Ecto neural progenitor cell (in vitro differentiated cells): ENCODE measurements around the gene LPP.

Source experiments
- DNase-seq: peaks from one replicate; pipeline ENCODE4 v3.0.0-alpha.2; 2018; ENCODE audit warnings: low spot score

LPP gene

DNA sequence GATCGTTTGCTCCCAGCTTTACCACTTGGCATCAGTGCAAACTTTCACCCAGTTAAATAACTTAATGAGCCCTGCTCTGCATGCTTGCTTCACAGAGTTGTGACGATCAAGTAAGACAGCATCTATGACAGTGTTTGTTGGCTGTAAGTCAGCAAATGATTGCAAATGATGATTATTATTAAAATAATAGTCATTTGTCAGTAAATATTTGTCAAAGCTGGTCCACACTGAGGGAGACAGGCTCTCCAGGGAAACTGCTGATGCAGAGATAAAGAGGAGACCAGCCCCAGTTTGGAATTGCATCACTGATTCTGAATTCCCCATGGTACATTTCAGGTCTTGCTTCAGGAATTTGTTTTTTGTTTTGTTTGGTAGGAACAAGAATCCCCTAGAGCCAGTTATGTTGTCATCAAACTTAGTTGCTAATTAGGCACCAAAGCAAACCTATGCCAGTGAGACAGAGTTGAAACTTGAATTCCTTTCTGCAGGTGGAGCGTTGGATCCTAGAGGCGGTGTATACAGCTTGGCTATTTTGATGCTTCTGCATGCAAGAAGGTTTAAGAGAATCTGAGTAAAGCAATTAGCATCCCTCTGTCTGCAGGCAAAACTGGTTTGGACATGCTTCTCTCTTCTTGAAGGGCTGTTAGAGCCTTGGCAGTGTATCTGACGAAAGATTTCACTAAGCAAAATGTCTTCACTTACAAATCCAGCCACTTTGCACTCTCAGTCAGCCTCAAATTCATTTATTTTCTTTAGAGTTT lies 679.2 kb downstream of the LPP start:
- DNase-seq = no peak

DNA sequence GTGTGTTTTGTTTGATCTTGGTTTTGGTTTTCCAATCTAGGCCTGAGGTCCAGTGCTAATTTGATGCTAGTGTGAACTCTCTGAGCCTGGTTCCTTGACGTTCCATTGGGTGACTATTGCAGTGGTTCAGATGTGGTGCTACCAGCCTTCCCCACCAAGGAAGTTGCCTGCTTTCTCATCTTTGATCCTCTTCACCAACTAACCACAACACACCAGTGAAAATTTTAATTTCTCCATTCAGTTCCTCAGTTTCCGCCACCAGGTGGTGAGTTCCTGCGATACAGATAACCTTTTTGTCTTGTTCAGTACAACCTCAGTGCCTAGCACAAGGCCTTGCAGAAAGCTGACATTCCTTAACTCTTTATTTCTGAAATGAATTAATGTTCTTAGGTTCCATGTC lies 680.4 kb downstream of the LPP start:
- DNase-seq = no peak

DNA sequence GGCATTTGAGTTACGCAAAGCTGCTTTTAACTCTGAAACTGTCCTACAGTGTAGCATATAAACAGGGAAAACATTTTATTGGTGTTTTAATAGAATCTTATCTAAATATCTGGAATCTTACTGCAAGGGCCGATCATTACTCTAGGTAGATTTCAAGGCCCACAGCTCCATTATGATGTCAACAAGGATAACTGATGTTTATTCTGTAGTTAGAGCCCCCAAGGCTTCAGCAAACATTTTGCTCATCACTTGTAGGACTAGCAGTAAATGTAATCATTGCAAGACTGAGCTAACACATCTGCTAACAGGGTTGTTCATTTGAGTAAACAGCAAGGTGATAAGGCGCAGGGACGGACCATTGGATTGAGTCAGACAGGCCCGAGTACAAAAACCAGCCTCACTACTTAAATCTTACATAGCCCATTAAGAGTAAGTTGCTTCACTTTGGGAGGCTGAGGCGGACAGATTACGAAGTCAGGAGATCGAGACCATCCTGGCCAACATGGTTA lies 685.3 kb downstream of the LPP start:
- no peak for DNase-seq

DNA sequence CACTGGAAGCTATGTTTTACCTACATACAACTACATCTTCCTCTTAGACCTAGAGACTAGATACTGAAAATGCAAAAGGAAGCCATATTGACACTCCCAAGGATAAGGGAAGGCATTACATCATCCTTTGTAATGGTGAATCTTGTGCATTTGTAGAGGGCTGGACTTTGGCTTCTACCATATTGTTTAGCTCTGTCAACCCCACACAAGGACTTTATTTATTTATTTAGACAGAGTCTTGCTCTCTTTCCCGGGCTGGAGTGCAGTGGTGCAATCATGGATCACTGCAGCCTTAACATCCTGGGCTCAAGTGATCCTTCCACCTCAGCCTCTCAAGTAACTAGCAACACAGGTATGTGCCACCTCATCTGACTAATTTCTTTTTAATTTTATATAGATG lies 686.3 kb downstream of the LPP start:
- DNase-seq = no peak

DNA sequence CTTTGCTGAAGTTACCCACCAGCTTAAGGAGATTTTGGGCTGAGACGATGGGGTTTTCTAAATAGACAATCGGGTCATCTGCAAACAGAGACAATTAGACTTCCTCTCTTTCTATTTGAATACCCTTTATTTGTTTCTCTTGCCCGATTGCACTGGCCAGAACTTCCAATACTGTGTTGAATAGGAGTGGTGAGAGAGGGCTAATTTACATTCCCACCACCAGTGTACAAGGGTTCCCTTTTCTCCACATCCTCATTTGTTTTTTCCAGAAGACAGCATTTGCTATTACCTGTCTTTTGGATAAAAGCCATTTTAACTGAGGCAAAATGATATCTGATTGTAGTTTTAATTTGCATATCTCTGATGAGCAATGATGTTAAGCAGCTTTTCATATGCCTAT lies 687.9 kb downstream of the LPP start:
- DNase-seq = no peak

DNA sequence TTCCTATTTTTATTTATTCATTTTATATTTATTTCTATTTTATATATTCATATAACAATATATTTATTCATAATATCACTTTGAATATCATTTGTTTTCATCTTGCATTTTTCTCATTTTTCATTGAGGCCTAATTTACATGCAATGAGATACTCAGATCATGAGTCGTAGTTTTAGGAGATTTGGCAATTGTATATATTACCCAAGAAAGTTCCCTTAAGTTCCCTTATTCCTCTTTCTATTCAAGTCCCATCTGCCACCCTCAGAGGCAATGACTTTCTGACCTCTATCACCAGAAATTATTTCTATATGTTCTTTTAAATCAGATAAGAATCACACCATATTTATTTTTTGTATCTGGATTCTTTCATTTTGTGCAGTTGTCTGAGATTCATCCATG lies 688.7 kb downstream of the LPP start:
- no peak for DNase-seq

DNA sequence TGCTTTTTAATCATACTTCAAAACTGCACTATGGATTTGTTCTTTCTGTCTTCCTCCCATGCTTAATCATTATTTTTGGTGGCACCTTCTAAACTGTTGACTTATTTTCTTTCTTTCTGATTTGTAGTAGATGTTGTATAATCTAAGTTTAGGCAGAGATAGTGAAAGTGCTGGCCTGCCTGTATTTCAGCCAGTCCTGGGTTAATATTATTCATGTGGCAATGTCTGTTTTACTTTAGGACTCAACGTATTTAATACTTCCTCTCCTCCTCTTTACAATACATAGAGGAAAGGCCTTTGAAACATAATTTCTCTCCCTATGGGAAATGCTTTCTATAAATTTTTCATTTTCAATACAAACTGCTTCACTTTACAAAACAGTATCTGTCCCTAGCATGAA lies 690.1 kb downstream of the LPP start:
- DNase-seq = no peak

DNA sequence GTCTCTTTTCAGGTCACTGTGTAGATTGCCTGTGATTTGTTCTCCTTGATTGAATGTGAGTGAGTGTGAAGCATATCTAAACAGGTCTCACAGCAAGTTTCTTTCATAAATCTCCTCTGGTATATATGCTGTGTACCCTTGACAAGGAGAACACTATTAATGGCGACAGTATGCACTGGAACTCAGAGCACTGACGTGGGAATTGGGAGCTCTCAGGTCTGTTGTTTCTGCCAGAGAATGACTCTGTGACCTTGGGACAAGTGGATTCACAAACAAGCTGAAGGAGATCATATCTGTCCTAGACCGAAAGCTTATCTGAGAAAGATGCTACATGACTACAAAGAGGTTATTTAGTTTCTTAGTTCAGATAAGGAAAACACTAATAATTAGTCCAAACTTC lies 691.6 kb downstream of the LPP start:
- DNase-seq = no peak

DNA sequence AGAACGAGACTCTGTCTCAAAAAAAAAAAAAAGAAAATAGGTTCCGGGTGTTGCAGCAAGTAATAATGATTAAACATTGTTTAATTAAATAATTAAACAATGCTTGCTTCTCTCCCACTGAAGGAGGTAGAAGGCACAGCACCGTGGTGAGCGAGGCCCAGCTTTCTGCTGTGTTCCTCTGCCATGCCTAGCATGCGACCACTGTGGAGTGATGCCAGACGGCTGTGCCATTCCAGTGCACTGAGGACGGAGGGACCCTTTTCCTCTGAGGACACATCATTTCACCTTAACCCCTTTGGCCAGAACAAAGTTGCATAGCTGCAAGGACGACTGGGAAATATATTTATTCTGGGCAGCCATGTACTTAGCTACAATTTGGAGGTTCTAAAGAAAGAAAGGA lies 695.0 kb downstream of the LPP start:
- DNase-seq = no peak

DNA sequence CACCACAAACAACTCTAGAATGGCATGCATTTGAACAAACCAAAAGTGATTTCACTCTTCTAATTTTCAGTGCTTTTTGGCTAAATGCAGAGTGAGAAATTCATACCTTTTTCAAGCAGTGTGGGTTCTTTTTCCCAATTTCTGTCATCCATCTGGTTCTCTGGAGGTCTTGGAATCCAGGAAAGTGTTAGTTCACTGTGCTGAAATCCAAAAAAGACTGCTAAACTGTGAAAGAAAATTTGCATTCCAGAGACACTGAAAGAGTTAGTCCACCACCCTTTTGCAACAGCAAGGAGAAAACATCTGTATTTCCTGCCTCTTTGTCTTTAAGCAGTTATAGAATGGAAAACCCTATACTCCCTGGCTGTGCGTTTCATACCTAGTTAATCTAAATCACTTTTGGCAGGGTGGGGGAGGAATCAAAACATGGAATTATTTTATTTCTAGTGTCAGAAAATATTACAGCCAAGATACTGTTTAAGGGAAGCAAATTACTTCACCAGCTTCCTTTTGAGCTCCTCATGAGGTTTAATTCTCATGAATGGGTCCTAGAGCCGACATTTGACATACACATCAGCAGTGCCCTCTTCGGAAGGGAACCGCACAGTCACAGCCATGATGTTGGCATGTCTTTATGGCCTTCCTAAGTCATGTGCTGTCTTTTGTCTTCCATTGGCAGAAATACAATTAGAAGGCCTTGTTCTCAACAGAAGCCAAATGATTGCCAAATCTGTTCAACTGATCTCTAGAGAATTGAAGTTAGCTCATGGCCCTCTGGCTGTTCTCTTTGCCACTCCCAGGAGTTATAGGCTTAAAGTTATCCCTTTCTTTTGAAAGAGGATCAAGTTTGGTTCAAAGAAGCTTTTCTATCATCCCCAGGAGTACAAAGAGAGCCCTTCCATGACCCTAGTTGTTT lies 700.2 kb downstream of the LPP start:
- DNase-seq = no peak

DNA sequence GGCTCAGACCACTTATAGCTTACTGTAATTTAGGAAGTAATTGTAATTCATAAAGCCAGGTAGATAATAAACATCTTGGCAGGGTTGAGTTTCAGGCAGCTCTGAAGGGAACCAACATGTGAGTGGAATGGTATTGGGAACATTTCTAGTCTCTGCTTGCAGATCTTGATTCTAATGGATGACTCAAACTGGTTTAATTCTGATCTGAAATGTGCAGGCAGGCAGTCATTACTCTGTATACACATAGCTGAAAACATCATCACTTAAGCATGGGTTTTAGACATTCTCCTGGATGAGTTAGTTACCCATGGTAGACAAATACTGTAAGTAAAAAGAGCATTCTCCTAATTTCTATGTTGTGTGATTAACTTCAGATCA lies 700.8 kb downstream of the LPP start:
- no peak for DNase-seq

DNA sequence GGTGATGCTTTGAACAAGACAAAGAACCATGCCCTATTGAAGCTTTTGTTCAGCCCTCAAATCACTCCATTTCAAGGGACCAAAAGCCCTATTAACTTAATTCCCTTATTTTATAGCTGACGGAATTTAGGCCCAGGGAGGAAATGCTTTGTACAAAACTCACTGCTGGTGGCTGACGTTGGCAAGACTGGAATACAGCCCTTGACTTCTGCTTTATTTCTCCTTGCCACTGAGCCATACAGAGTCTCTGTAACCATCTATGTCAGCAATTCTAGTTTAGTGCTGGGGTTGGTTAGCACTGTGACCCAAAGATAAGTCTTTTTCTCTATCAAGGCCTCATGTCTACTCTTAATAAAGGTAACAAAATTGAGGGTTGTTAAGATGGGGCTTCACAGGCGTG lies 701.7 kb downstream of the LPP start:
- no peak for DNase-seq

DNA sequence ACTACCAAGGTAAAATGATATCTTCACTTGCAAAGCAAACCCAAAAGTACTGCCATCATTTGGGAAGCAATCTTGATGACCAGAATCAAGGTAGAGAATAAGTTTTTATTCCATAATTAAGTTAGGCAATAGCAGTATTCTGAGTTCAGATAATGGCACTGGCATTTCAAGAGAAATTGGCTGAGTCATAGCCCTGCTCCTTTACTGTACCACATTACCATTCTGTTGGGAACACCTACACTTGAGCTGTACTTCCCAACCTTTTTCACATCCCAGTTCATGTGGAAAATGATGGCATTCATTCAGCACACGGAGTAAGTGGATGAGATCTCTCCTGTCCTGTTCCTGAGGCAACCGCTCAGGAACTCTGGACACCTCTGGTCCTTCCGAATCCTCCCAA lies 706.2 kb downstream of the LPP start:
- no peak for DNase-seq

DNA sequence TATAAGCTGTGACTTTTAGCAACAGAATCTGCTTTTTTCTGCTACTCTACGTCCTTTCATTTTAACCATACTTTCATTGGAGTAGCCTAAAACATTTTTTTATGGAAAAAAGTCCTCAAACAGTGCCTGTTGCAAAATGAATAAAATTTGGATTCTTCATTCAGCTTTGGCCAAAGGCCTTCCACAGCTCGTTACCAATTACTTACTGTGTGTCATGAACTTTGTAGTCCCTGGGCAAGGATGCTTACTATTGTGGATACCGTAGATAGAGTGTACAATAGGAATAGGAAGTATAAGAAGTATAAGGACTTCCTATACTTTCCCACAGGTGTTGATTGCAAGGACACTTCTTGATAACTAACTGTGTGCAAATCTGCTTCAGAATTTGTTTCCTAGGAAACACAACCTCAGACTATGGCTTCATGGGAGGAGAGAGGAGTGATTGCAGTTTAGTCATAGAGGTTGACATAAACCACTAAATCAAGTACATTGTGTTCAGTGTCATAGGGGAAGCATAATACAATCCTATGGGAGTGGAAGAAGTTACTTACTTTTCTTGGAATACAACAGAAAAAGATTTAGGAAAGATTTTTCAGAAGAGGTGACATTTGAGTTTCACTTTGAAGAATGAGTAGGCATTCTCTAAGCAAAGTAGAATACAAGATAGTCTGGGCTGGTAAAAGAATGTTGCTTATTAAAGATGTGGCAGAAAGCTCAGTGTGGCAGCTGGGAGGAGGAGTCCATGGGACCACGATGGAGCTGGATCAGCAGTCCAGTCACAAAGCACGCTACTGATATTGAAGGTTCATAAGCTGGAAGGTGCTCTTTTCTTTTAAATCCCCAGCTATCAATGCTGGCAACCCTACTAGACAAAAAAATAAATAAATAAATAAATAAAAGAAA lies 708.1 kb downstream of the LPP start:
- DNase-seq = no peak

DNA sequence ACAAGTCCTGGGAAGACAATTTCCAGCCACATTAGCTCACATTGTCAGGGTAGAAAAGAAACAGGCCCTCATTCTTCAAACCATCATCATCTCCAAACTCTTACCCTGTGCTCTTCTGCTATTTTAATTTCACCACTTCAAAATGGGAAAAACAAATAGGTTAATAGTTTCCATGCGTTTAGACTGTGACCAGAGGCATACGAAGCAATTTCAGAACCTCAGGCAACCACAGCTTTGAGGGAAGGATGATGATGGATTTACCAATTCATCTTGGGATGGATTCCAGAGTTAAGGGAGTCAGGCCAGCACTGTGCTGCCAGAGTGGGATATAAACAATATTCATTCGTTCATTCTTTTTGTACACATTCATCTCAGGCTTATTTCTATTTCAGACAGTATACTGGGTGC lies 710.0 kb downstream of the LPP start:
- no peak for DNase-seq

DNA sequence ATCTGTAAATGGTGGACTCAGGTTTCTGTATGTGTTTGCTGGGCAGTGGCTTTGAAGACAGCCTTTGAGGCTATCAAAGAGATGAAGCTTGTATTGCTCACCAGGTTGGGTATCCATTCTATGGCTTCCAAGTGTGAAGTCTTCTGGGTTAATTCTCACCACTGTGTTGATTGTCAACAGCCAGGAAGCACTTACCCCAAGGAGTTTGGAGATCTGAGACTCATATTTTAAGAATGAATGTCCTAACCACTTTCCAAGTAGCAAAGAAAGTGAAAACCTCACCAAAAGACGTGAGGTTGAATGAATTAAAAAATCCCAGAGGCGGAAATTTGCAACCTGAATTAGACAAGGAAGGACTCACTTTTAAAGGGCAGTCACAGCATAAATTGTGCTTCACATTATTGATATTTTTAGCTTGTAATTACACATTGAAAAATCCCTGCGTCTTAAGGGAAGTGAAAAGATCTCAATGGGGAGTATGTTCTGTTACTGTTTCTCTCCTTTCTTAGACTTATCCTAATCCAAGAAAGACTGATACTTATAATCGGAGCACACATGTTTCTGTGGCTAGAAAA lies 713.8 kb downstream of the LPP start:
- DNase-seq = no peak

DNA sequence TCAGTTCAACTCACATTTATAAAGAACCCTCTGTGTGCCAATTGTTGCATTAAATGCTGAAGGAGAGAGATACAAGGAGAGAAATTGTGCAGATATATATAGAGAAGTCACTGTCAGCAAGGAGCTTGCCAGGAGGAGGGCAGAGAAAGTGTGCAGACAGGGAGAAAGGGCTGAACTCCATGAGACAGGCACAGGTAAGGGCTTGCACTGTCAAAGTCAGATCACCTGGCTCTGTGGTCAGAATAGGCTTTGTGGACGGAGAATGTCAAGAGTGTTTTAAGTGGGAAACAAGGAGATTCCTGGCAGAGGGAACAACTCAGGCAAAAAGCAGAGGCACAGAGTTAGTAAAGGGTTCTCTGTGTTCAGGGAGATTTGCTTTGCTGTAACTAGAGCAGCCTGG lies 714.8 kb downstream of the LPP start:
- DNase-seq = no peak

DNA sequence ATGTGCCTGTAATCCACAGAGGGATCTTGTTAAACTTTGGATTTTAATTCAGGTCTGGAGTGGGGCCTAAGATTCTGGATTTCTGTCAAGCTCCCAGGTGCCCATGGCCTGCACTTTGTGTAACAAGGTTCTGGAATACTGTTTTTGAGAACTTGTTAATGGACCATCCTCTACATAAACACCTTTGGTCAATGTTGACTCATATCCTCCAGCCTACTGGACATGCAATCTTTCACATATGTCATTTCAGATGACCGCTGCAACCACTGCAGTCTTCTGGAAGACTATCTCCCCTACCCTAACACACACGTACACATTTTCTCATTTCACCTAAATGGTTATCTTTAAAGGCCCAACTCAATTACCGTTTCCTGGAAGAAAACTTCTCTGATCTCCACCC lies 715.7 kb downstream of the LPP start:
- no peak for DNase-seq

DNA sequence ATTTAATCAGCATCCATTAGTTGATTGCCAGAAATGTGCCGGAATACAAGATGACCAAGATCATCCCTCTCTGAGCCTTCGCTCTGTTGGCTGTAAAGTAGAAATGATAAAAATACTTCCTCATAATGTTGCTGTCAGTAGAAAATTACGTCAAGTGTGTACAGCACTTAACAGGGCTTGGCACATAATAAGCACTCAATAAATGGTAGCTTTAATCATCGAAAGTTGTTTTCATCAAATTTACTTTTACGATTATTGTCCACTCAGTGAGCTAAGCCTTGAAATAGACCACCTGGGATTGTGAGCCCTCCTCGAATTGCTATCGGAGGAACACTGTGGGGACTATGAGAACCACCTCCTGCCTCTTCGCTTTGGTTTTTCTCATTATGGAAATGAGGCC lies 716.5 kb downstream of the LPP start:
- no peak for DNase-seq

DNA sequence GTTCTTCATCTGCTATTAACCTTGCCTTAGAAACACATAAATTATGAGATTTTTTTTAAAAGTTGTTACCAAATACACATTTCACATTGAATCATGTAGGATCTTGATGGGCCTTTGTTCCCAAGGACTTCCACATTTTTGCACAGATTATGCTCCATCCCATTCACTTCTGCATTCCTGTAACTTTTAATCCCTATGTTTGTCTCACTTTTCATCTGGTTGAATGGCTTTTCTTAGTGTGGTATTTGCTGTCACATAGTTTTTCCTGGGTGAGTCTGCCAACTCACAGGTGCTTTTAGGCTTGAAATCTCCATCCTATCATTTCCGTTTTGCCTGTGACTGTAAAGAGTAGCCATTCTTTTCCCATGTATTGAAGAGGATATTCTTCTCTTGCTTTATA lies 720.6 kb downstream of the LPP start:
- no peak for DNase-seq

DNA sequence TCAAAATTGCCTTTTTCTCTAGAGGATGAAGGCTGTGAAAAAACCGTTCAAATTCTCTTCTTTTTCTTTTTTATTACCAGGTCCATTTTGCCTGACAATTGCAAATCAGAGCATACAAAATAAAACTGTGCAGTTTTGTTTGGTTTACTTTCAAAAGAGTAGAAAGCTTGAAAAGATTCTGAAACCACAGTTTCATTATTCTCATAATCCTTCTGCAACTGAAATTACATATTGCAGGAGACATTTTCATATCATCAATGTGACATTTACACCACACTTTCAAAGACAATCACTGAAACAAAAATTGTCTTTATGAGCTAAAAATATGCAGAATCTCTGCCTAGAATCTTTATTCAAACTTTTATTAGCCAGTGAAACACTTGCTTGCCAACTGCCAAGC lies 721.5 kb downstream of the LPP start:
- no peak for DNase-seq

DNA sequence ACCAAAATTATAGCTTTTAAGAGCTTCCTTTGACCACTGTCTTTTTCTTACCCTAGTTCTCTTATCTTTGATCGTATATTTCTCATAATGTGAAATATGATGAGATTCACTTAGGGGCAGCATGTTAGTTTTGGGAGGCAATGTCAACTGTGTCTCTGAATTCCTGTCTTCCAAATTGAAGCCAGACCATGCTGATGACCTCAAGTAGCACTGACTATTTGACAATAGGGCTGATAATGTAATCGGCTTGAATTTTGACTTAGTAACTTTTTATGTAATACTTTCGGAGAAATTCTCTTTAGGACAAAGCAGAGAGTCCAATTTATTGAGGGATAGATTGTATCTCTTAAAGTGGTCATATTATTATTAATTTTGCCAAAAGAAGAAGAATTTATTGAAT lies 722.4 kb downstream of the LPP start:
- DNase-seq = no peak
